ENCODE data around the gene OMG.

- no peak for TF ChIP-seq CTCF (IDR thresholded peaks at IDR 0.05)
- no peak for TF ChIP-seq EZH2 (IDR thresholded peaks at IDR 0.05; ENCODE audit: borderline replicate concordance, insufficient read depth, low read depth, low read length, poor library complexity, severe bottlenecking)
These were observed 7.2 kb downstream of the OMG start for GRCh38 chr17:31289790-31290189.

All from B cell (primary cell).